ENCODE results near the gene SCIMP. TPM values are rescaled to one million over a fixed set of nuclear protein-coding genes. Genes with fewer than 3 reads are reported as not detected.

The SCIMP gene
- 5.5 TPM for total RNA-seq

DNA sequence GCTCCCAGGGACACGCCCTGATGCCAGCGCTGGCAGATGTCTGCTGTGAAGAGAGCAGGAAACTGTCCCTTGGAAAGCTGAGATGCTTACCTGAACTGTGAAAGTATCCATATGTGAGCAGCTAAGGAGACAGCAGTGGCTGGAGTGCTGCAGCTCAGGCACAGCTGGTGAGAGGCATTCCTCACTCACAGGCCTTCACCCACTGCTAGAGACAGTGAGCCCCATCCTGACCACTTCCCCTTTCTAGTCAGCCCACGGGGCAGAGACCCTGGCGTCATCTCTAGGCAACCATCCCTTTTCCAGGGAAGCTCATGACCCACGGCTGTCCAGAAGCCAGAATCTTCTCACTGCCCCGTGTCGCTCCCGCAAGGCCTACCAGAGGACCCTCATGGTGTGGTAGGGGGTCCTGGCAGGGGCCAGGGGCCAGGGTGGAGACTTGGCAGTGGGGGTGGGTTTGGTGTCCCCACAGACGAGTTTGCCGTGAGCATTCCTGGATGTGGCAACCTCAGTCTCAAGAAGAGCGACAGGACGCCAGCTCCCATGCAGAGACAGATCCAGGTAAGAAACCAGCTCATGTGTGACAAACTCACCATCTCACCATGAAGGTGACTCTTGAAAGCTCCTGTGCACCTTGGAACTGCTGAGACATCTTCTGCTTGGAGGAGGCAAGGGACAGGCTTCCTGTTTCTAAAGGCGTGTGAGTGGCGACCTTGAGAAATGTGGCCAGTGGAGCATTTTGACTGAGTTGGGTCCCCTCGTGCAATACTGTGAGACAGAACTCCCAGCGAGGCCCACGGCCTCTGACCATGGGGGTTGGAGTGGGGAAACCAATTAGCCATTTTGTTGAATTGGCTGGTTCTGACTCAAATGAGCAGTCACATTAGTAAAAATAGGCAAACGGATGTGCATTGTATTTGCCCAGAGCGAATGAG lies at the start of gene SCIMP:
Gene SCIMP, minus strand, starts transcription at position 216 of the 932 bp plus-strand sequence. Its CDS starts 105 bp downstream, at position 111.
- Histone ChIP-seq H3K4me1 (ENCODE audit: insufficient read depth, low read length) (peaks cover 82% of the 10 kb centered on the region), H3K27me3 (ENCODE audit: insufficient read depth, low read length) (no peaks in the 10 kb centered on the region), H3K9me3 (ENCODE audit: low read depth, low read length) (no peaks in the 10 kb centered on the region), H3K4me3 (ENCODE audit: low read length) (peak within 1 kb of the TSS; percentile 47)

DNA sequence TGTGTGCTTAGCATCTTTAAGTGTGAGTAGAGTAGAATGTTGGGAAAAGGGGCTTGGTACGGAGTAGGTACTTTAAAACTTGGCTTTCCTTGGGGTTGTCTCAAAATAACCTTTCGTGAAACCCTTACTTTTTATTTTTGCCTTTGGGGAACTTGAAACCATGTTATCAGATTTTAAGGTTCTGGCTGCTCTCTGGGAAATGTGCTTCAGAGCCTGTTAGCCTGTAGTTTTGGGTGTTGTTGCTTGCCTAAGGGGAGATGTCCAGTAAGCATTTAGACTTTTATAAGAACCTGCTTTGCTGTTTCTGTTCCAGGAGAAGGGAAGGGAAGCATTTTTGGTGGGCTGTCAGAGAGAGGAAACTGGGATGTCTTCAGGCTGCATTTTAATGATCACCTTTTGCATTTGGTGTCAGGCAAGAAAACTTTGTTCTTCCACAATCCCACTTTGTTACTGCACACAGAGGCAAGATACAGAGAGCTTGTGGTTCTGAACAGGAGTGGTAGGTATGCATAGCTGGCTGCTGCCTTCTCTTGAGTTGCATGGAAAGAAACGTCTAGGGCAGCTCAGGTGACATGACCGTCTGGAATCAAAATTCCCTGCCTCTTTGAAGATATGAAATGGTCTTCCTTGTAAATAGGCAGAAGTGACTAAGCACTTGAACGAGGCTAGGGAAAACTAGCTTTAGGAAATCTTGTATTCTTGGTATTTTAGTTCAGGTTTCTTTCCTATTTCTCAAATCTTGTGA lies 49.1 kb upstream of the SCIMP start:
- Histone ChIP-seq H3K4me1 (ENCODE audit: insufficient read depth, low read length) (peaks cover 34% of the 10 kb centered on the region), H3K27me3 (ENCODE audit: insufficient read depth, low read length) (no peaks in the 10 kb centered on the region), H3K9me3 (ENCODE audit: low read depth, low read length) (no peaks in the 10 kb centered on the region), H3K4me3 (ENCODE audit: low read length) (peak overlapping the region; percentile 54)

DNA sequence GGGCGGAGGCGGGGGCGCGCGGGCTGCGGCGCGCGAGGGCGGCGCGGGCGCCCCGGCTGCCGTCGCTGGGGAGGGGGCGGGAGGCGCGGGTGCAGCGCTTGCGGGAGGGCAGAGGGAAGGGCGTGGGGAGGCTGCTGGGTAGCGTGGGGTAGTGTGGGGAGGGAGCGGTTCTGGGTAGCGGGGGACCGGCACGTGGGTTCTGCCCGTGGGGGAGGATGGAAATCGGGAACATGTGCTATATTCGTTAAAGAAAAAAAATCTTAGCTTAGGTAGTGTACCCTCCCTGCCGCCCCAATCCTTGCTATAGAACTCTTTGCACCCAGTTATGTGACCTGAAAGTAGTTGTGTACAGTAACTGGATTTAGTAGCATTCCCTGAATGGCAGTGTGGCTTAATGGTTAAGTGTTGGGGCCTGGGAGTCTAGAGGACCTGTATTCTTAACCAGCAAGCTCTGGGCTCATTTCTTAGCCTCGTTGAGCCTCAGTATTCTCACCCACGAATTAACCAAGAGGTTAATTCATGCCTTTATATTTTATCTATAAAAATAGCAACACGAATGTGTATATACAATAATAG lies 48.1 kb upstream of the SCIMP start:
- Histone ChIP-seq H3K27me3 (ENCODE audit: insufficient read depth, low read length) (no peaks in the 10 kb centered on the region), H3K9me3 (ENCODE audit: low read depth, low read length) (no peaks in the 10 kb centered on the region), H3K4me1 (ENCODE audit: insufficient read depth, low read length) (peaks cover 26% of the 10 kb centered on the region), H3K4me3 (ENCODE audit: low read length) (peak overlapping the region; percentile 54)

DNA sequence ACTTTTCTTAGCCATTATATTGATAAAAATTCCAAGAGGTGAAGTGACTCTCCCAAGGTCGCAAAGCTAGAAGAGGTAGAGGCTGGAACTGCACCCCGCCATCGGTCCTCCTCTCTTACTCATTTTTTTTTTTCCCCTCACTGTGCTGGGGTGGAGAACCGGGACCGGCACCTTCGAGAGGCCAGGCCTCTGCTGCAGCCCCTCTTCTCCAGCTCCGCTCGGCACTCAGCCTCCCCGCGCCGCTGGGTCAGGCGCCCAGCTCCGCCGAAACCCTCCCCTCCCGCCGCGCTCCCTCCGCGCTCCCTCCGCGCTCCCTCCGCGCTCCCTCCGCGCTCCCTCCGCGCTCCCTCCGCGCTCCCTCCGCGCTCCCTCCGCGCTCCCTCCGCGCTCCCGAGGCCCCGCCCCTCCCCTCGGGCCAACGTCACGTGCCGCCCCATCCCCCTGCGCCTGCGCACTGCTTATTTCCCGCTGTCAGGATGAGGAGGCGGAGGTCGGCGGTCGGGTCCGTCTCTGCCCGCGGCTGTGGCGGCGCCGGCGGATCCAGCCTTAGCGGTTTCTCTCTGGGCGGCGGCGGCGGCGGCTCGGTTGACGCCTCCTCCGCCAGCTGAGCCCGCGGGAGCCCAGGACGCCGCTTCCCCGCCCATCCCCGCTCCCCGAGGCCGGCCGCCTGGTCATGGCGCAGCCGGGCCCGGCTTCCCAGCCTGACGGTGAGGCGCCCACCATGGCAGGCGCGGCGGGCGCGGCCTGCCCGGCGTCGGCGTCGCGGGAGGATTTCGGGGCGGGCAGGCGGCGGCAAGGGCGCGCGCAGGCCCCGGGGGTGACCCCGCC lies 47.4 kb upstream of the SCIMP start, which contains the start of gene RABEP1:
Gene RABEP1, plus strand, starts transcription at position 471 of the 828 bp plus-strand sequence. Its CDS starts 203 bp downstream, at position 674.
- Histone ChIP-seq H3K27me3 (ENCODE audit: insufficient read depth, low read length) (no peaks in the 10 kb centered on the region), H3K4me1 (ENCODE audit: insufficient read depth, low read length) (peaks cover 26% of the 10 kb centered on the region), H3K9me3 (ENCODE audit: low read depth, low read length) (no peaks in the 10 kb centered on the region), H3K4me3 (ENCODE audit: low read length) (peak within 1 kb of the TSS; percentile 54)

DNA sequence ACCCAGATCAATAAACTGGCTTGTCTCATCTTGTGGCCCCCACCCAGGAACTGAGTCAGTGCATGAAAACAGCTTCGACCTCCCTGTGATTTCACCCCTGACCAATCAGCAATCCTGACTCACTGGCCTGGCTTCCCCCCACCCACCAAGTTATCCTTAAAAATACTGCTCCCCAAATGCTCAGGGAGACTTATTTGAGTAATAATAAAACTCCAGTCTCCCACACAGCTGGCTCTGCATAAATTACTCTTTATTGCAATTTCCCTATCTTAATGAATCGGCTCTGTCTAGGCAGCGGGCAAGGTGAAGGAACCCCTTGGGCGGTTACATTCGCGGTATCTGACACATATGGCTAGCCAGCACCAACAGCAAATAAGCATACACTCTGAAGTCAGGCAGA lies 37.7 kb upstream of the SCIMP start:
- no peak overlapping the region for H3K4me3 ChIP-seq (ENCODE audit: low read length)
- H3K27me3 ChIP-seq (ENCODE audit: insufficient read depth, low read length): no peaks in the 10 kb centered on the region
- H3K9me3 ChIP-seq (ENCODE audit: low read depth, low read length): no peaks in the 10 kb centered on the region

DNA sequence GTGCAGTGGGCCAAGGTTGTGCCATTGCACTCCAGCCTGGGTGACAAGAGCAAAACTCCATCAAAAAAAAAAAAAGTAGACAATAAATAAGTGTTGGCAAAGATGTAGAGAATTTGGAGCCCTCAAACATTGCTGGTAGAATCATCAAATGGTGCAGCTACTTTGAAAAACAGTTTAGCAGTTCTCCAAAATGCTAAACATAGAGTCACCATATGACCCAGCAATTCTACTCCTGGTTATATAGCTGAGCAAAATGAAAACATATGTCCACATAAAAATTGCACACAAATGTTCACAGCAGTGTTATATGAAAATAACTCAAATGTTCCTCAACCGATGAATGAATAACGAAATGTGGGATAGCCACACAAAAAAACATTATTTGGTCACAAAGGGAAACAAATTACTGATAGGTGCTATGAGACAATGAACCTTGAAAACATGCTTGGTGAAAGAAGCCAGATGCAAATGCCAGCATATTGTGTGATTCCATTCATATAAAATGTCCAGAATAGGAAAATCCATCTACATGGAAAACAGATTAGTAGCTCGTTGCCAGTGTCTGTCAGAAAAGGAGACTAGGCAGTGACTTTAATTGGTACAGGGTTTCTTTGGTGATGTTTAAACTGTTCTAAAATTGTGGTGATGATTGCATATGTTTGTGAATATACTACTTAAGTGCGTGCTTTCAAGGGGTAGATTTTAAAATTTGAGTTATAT lies 34.7 kb upstream of the SCIMP start:
- Histone ChIP-seq H3K4me3 (ENCODE audit: low read length) (no peak overlapping the region), H3K9me3 (ENCODE audit: low read depth, low read length) (no peaks in the 10 kb centered on the region), H3K27me3 (ENCODE audit: insufficient read depth, low read length) (no peaks in the 10 kb centered on the region), H3K4me1 (ENCODE audit: insufficient read depth, low read length) (no peaks in the 10 kb centered on the region)

More for the DNA sequence above, 37.7 kb upstream of the SCIMP start:
- H3K4me1 ChIP-seq (ENCODE audit: insufficient read depth, low read length): no peaks in the 10 kb centered on the region

DNA sequence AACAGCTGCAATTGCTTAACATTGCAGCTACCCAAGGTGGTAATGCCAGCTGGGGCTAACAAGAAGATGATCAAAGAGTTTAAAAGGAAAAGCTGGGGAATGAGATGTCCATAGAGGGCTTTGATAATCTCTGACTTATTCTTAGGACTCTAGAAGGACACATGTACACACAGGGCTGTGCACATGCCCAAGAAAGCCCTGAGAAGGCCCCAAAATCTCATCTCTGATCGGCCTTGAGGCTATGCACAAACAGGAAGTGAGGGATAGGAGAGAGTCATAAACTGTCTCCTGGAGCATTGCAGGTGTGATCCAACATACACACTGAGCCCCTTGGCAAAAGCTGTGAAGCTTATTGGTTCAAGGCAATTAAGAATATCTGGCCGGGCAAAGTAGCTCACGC lies 30.2 kb upstream of the SCIMP start:
- Histone ChIP-seq H3K4me1 (ENCODE audit: insufficient read depth, low read length) (no peaks in the 10 kb centered on the region), H3K27me3 (ENCODE audit: insufficient read depth, low read length) (no peaks in the 10 kb centered on the region), H3K4me3 (ENCODE audit: low read length) (no peak overlapping the region), H3K9me3 (ENCODE audit: low read depth, low read length) (no peaks in the 10 kb centered on the region)

DNA sequence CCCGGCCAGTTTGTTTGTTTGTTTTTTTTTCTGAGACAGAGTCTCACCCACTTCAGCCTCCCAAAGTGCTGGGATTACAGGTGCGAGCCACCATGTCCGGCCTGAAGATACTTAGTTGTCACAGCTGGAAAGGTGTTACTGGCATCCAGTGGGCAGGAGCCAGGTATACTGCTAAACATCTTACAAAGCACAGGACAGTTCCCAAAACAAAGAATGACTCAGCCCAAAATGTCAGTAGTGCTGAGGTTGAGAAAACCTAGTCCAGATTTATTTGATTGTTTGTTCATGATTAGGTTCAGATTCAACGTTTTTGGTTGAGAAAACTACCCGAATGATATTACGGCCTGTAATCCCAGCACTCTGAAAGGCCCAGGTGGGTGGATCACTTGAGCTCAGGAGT lies 28.8 kb upstream of the SCIMP start:
- Histone ChIP-seq H3K9me3 (ENCODE audit: low read depth, low read length) (no peaks in the 10 kb centered on the region), H3K4me3 (ENCODE audit: low read length) (no peak overlapping the region), H3K4me1 (ENCODE audit: insufficient read depth, low read length) (no peaks in the 10 kb centered on the region), H3K27me3 (ENCODE audit: insufficient read depth, low read length) (no peaks in the 10 kb centered on the region)

DNA sequence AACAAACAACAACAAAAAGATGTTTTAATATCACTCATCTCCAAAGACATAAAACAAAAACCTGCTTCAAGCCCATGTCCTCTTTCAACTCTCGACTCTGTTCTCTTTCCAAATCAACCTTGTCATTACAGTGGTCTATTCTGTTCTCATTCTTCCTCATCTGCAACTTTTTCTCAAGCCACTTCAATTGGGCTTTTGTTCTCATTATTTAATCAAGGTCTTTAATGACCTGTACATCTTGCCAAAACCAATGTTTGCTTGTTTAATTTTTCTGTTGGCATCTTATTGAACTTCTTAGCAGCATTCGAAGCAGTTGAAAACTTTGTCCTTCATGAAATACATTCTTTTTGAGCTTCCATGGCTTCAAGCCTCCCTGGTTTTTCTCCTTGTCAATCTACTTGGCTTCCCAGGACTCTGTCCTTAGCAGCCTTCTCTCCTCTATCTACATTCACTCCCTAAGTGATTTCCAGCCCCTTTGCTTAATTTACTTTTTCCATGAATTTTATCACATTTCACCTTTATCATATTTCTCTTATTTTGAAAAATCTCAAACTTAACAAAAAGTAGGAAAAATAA lies 27.8 kb upstream of the SCIMP start:
- Histone ChIP-seq H3K4me3 (ENCODE audit: low read length) (no peak overlapping the region), H3K4me1 (ENCODE audit: insufficient read depth, low read length) (no peaks in the 10 kb centered on the region), H3K9me3 (ENCODE audit: low read depth, low read length) (no peaks in the 10 kb centered on the region), H3K27me3 (ENCODE audit: insufficient read depth, low read length) (no peaks in the 10 kb centered on the region)

DNA sequence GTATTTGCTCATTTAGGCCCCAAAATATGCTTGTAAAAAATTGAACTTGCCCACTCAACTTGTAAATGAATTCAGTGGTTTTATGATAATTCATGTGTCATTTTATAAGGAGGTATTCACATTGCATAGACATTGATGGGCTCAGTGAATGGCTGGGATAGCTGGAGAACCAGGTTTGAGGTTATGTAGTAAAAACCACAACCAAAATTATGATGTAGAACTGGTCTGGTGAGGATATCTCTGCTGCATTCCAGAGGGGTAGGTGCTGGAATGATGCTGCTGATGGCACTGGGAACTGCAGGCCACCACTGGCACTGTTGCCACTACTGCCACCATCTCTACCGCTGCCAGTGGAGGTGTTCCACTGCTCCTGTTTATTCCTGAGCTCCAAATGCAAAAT lies 25.9 kb upstream of the SCIMP start:
- Histone ChIP-seq H3K4me1 (ENCODE audit: insufficient read depth, low read length) (no peaks in the 10 kb centered on the region), H3K27me3 (ENCODE audit: insufficient read depth, low read length) (no peaks in the 10 kb centered on the region), H3K4me3 (ENCODE audit: low read length) (no peak overlapping the region), H3K9me3 (ENCODE audit: low read depth, low read length) (no peaks in the 10 kb centered on the region)

DNA sequence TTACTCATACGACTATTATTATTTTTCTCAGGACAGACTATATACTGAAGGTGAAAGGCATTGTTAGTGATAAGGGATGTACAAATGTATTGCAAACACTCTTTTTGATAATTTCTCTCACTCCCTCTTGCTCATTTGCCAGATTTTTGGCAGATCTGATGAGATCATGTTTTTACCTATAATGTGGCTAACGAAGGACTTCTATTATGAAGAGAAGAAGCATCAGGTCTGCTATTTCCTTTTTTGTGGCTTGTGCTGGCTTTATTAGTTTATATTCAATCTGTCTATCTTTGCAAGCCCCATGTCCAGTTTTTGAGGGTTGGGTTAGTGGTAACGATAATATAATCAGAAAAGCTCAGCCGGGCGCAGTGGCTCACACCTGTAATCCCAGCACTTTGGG lies 22.5 kb upstream of the SCIMP start:
- H3K9me3 ChIP-seq (ENCODE audit: low read depth, low read length): no peaks in the 10 kb centered on the region
- H3K27me3 ChIP-seq (ENCODE audit: insufficient read depth, low read length): no peaks in the 10 kb centered on the region
- no peak overlapping the region for H3K4me3 ChIP-seq (ENCODE audit: low read length)

DNA sequence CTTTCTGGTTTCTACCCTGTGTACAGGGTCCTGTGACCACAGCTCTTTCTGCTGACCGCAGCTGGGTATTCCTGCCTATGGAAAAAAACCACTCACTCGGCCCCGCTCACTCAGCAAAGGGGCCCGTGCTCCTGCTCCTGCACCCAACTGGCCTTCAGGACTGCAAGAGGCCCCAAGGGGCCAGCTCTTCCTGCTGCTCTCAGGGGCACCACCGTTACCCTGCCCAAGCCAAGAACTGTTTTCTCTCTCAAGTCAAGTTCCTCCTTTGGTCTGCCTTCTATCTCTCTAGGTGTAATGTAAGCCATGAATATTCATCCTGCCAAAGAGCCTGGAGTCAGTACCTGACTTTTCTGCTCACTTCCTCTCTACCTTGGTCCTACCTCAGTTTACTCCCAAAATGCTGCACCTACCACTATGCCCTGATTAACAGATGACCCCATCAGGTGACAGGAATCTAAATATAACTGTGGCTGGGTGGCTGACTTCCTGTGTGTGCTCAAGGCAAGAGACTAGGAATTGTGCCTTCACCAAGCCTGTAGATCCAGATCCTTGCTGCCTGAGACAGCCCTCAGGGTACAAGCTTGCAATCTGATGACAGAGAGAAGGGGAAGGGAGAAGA lies 20.4 kb upstream of the SCIMP start:
- no peaks in the 10 kb centered on the region for H3K27me3 ChIP-seq (ENCODE audit: insufficient read depth, low read length)
- no peaks in the 10 kb centered on the region for H3K9me3 ChIP-seq (ENCODE audit: low read depth, low read length)
- no peak overlapping the region for H3K4me3 ChIP-seq (ENCODE audit: low read length)
- peaks cover 13% of the 10 kb centered on the region for H3K4me1 ChIP-seq (ENCODE audit: insufficient read depth, low read length)

More for the DNA sequence above, 22.5 kb upstream of the SCIMP start:
- peaks cover 13% of the 10 kb centered on the region for H3K4me1 ChIP-seq (ENCODE audit: insufficient read depth, low read length)

DNA sequence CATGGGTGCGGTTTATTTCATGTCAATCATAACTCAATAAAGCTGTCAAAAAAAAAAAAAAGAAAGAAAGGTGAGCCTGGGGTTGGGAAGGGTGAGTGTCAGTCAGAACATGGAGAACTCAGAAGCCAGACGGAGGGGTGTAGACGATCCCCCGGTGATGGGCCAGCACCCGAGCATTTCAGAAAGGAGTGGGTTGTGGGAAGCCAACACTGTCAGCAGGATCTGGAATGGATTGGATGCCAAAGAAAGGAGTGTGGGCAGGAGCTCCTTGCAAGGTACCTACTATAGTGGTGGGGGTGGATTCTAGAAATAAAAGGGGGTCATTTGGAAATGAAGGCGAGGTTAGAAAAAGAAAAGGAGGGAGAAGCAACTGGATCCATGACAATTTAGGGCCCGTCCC lies 19.8 kb upstream of the SCIMP start:
- H3K9me3 ChIP-seq (ENCODE audit: low read depth, low read length): no peaks in the 10 kb centered on the region
- H3K4me1 ChIP-seq (ENCODE audit: insufficient read depth, low read length): peaks cover 17% of the 10 kb centered on the region
- H3K27me3 ChIP-seq (ENCODE audit: insufficient read depth, low read length): no peaks in the 10 kb centered on the region
- no peak overlapping the region for H3K4me3 ChIP-seq (ENCODE audit: low read length)
